ENCODE data around the gene HMX3. TPM values are rescaled to one million over a fixed set of nuclear protein-coding genes. Genes with fewer than 3 reads are reported as not detected.

The HMX3 gene
- total and polyA plus RNA-seq, 2 of the 8 experiments (the other 6 are each of a cell fraction or from before 2014, with no cell fraction given), result 0.05 TPM; not detected in 1

GRCh38 chr10:123154092-123154710 is 18.4 kb downstream of the HMX3 start, which contains the start of gene BUB3:
Gene BUB3, plus strand, starts transcription at chr10:123154402. Its CDS starts 516 bp downstream, at chr10:123154918.
- Histone ChIP-seq H2BK5ac (ENCODE audit: low read depth, low read length) (peak within 1 kb of the TSS; percentile 88), H2BK120ac (replicated peaks; ENCODE audit: low read depth, low read length) (peak within 1 kb of the TSS; percentile 51), H3K4me2 (ENCODE audit: insufficient read depth in 1 of 2, low read depth in 2 of 2, low read length in 2 of 2) (peak within 1 kb of the TSS; percentile 74 to 82), H3K9me3 (ENCODE audit: insufficient read depth in 2 of 2, low read depth in 1 of 2, low read length in 1 of 2) (no peaks in the 10 kb centered on the region), H3K56ac (replicated peaks; ENCODE audit: insufficient read length, low read depth, low read length) (peak within 1 kb of the TSS; percentile 92), H3K36me3 (ENCODE audit: control insufficient read depth in 2 of 4, insufficient read depth in 4 of 4, low read length in 3 of 4) (peaks cover 5 to 41% (median 21%) of the 10 kb centered on the region in 4 experiments), H3K18ac (ENCODE audit: extremely low read depth, low read length) (peak within 1 kb of the TSS; percentile 97), H2BK12ac (ENCODE audit: low read depth, low read length) (no peak within 1 kb of the TSS; the same call in 1 of the 2 replicates), H3K23me2 (ENCODE audit: low read depth, low read length) (peaks cover 19% of the 10 kb centered on the region), H3K23ac (ENCODE audit: insufficient read length) (no peak within 1 kb of the TSS), H3K79me2 (ENCODE audit: control insufficient read depth in 1 of 2, insufficient read depth in 2 of 2, low read length in 2 of 2) (peaks cover 16 to 46% of the 10 kb centered on the region in 2 experiments), H3K79me1 (ENCODE audit: low read depth, low read length) (peaks cover 9% of the 10 kb centered on the region; the same call in 1 of the 2 replicates), H4K5ac (ENCODE audit: insufficient read length, low read depth, low read length) (peak within 1 kb of the TSS; percentile 87), H2AFZ (ENCODE audit: low read length) (no peak within 1 kb of the TSS), H4K91ac (replicated peaks; ENCODE audit: insufficient read length, low read length) (peak within 1 kb of the TSS; percentile 96), H3K4me3 (ENCODE audit: extremely low read depth in 1 of 4, insufficient read depth in 2 of 4, low read depth in 3 of 4, low read length in 4 of 4) (peak within 1 kb of the TSS; percentile 78 to 94 (median 92)), H4K20me1 (replicated peaks in 1 of 2; ENCODE audit: control insufficient read depth in 1 of 2, insufficient read depth in 2 of 2, low read length in 2 of 2) (peaks cover 10 to 20% of the 10 kb centered on the region in 2 experiments), H3K4me1 (replicated peaks in 1 of 4; ENCODE audit: control insufficient read depth in 3 of 4, insufficient read depth in 4 of 4, low read length in 3 of 4) (peaks cover 4 to 22% (median 14%) of the 10 kb centered on the region in 4 experiments), H3K9ac (replicated peaks in 1 of 4; ENCODE audit: extremely low read depth in 1 of 4, low read depth in 3 of 4, low read length in 3 of 4) (peak within 1 kb of the TSS; percentile 84 to 92 (median 86)), H2BK20ac (ENCODE audit: low read length) (peak within 1 kb of the TSS; percentile 25; the same call in 1 of the 2 replicates), H3K4ac (replicated peaks; ENCODE audit: insufficient read length, low read depth, low read length) (no peak within 1 kb of the TSS), H2BK15ac (ENCODE audit: low read length) (no peak within 1 kb of the TSS; the same call in 1 of the 2 replicates), H3K27ac (ENCODE audit: low read depth, low read length) (peak within 1 kb of the TSS; percentile 83; the same call in 1 of the 2 replicates), H3K27me3 (replicated peaks in 1 of 4; ENCODE audit: control insufficient read depth in 3 of 4, extremely low read depth in 1 of 4, insufficient read depth in 3 of 4, low read length in 3 of 4) (peaks cover 14 to 39% (median 26%) of the 10 kb centered on the region in 4 experiments; a peak in 6 of 7 replicates), H4K8ac (ENCODE audit: extremely low read depth, insufficient read depth, low read length) (peak within 1 kb of the TSS; percentile 93; the same call in 1 of the 2 replicates), H2AK5ac (ENCODE audit: low read depth, low read length) (no peak within 1 kb of the TSS), H3K14ac (ENCODE audit: insufficient read length) (no peak within 1 kb of the TSS)
- ChIA-PET POLR2A (ENCODE audit: partially characterized antibody) (interaction anchor here (0.6 to 4.3 kb wide), 9 partner anchors 9 to 782 kb away, joined by 3 to 22 read pairs (median 3); no protein-coding TSS in a partner anchor), CTCF (ENCODE audit: partially characterized antibody) (interaction anchor here (0.9 to 2.6 kb wide), 4 partner anchors 15 to 309 kb away, joined by 3 to 7 read pairs (median 4); no protein-coding TSS in a partner anchor)
- DNase-seq (ENCODE audit: low read depth in 1 of 2, low spot score in 2 of 2) (peak; percentile 87 to 99), FAIRE-seq (peak; percentile 88)
- WGBS, 2 experiments (ENCODE audit: extremely low coverage in 1 of 2, insufficient coverage in 1 of 2, insufficient read length in 1 of 2, insufficient replicate concordance in 2 of 2, low coverage in 1 of 2, low lambda C conversion rate in 2 of 2, missing lambda C conversion rate in 1 of 2), result 1% methylated on average over 45 of the region's 50 CpGs; no CpG with 5 or more reads in 1 of the 2 experiments
- no peak for TF ChIP-seq SRF (IDR thresholded peaks at IDR 0.05; ENCODE audit: low read depth, low read length)
- TF ChIP-seq TAF1 (IDR thresholded peaks at IDR 0.05; ENCODE audit: low read depth, low read length), result peak; percentile 74; the same call in 1 of the 2 replicates
- TF ChIP-seq PHF8 (conservative IDR thresholded peaks at IDR 0.05; ENCODE audit: low read depth, low read length), result peak; percentile 91
- no peak for TF ChIP-seq CTBP2 (IDR thresholded peaks at IDR 0.05; ENCODE audit: borderline replicate concordance, insufficient read depth, insufficient read length, low read length)
- no peak for TF ChIP-seq RAD21 (IDR thresholded peaks at IDR 0.05 in 1 of 2, conservative IDR thresholded peaks at IDR 0.05 in 1 of 2; ENCODE audit: low read depth in 2 of 2, low read length in 2 of 2)
- TF ChIP-seq TCF12 (IDR thresholded peaks at IDR 0.05; ENCODE audit: low read depth, low read length), result no peak
- TF ChIP-seq ZNF274 (IDR thresholded peaks at IDR 0.05; ENCODE audit: borderline replicate concordance, extremely low read depth, low read length), result no peak
- no peak for TF ChIP-seq ATF2 (IDR thresholded peaks at IDR 0.05; ENCODE audit: low read length)
- no peak; the same call in 1 of the 2 replicates for TF ChIP-seq KDM5A (IDR thresholded peaks at IDR 0.05; ENCODE audit: low read length)
